ENCODE measurements around the gene SFSWAP.

The SFSWAP gene

GRCh38 chr12:131836714-131837397, 126.0 kb downstream of the SFSWAP start:
- DNase-seq: peak; percentile 19

- DNase-seq: no peak
Observed at GRCh38 chr12:131840643-131841416, 129.9 kb downstream of the SFSWAP start.

- DNase-seq: no peak
Observed at GRCh38 chr12:131841547-131841946, 130.7 kb downstream of the SFSWAP start.

- no peak for DNase-seq
Observed at GRCh38 chr12:131842169-131842568, 131.3 kb downstream of the SFSWAP start.

GRCh38 chr12:131843527-131843926, 132.6 kb downstream of the SFSWAP start:
- no peak for DNase-seq

GRCh38 chr12:131844140-131844539, 133.2 kb downstream of the SFSWAP start:
- no peak for DNase-seq

- no peak for DNase-seq
Observed at GRCh38 chr12:131844656-131845055, 133.8 kb downstream of the SFSWAP start.

GRCh38 chr12:131845121-131845520, 134.2 kb downstream of the SFSWAP start:
- DNase-seq: no peak

- DNase-seq: no peak
Observed at GRCh38 chr12:131847456-131847855, 136.6 kb downstream of the SFSWAP start.

GRCh38 chr12:131848753-131849152, 137.9 kb downstream of the SFSWAP start:
- no peak for DNase-seq
